Activated CD4-positive, alpha-beta memory T cell treated with anti-CD3 and anti-CD28 coated beads for 36 hours (primary cell): ENCODE results near the gene RAI14. TPM values are rescaled to one million over a fixed set of nuclear protein-coding genes. Genes with fewer than 3 reads are reported as not detected.
"Not testable (repeated sequence)": the region's sequence is repeated elsewhere in the genome, so short reads cannot be mapped to it uniquely, and the experiment has no call there.

ENCODE experiments used
- CTCF ChIA-PET: fragments of 350-600 bp; sonication (Branson Sonifier 250); formaldehyde crosslinking; loops from one replicate; lab custom pipeline; 2021; ENCODE audit warnings: antibody characterized with exemption, inconsistent platforms; lab: Charles Lee
- POLR2A ChIA-PET: fragments of 350-600 bp; sonication (Branson Sonifier 250); formaldehyde crosslinking; loops from one replicate; lab custom pipeline; 2021; ENCODE audit warnings: antibody characterized with exemption; lab: Charles Lee
- DNase-seq: peaks from one replicate; pipeline ENCODE4 v3.0.0-alpha.2; 2020
- H3K27ac Mint-ChIP-seq: one replicate; pipeline ENCODE4 v1.8.0; 2021; ENCODE audit warnings: mixed read lengths
- H3K27me3 Mint-ChIP-seq: one replicate; pipeline ENCODE4 v1.8.0; 2021; ENCODE audit warnings: mixed read lengths
- H3K36me3 Mint-ChIP-seq: one replicate; pipeline ENCODE4 v1.8.0; 2021; ENCODE audit warnings: mixed read lengths
- H3K4me1 Mint-ChIP-seq: one replicate; pipeline ENCODE4 v1.8.0; 2021; ENCODE audit warnings: low read depth, mixed read lengths
- H3K4me3 Mint-ChIP-seq: one replicate; pipeline ENCODE4 v1.8.0; 2021; ENCODE audit warnings: mild to moderate bottlenecking, mixed read lengths
- H3K9me3 Mint-ChIP-seq: one replicate; pipeline ENCODE4 v1.8.0; 2021; ENCODE audit warnings: mixed read lengths
- intact Hi-C: fragments of 100-400 bp; cut with micrococcal nuclease; formaldehyde crosslinking; loops from one replicate; pipeline ENCODE4 v1.15.1; 2023
- total RNA-seq, 2 experiments: library from RNA; stranded (reverse); gene quantifications; one replicate each; pipeline ENCODE4 v1.2.3, GENCODE V29; 2021

RAI14 gene
- total RNA-seq, 2 experiments from 2014 or later, result 3.9 to 5.4 TPM

- no peak for DNase-seq
- H3K27ac Mint-ChIP-seq, result no peak overlapping the region
- ChIA-PET POLR2A (no interaction called here), CTCF (no interaction called here)
- H3K9me3 Mint-ChIP-seq, result no peaks in the 10 kb centered on the region
- intact Hi-C loops, result no loop called here
- no peak overlapping the region for H3K4me3 Mint-ChIP-seq
- H3K27me3 Mint-ChIP-seq, result peaks cover 2% of the 10 kb centered on the region
- H3K4me1 Mint-ChIP-seq, result no peaks in the 10 kb centered on the region
- H3K36me3 Mint-ChIP-seq, result no peaks in the 10 kb centered on the region
Measured at GRCh38 chr5:34811706-34812105, 155.6 kb downstream of the RAI14 start.

DNA sequence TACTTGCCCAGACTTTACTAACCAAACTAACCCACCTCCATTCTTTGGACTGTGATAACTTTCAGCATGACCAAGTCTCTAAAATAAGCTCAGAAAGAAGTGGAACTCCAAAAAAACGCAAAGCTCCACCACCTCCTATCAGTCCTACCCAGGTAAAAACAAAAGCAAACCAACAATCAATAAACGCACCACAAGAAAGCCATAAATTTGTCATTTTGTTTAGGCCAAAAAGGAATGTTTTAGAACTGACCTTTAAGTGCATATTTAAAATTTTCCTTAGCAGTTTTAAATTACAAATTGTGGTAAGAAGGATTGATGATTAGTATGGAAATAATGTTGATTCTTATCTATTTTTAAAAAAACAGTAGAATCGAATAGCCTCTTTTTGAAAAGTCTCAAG lies 157.4 kb downstream of the RAI14 start:
- H3K9me3 Mint-ChIP-seq, result no peaks in the 10 kb centered on the region
- CTCF ChIA-PET, result no interaction called here
- no peak overlapping the region for H3K4me3 Mint-ChIP-seq
- no peak for DNase-seq
- no peaks in the 10 kb centered on the region for H3K4me1 Mint-ChIP-seq
- H3K36me3 Mint-ChIP-seq, result no peaks in the 10 kb centered on the region
- POLR2A ChIA-PET, result no interaction called here
- intact Hi-C loops, result no loop called here
- no peak overlapping the region for H3K27ac Mint-ChIP-seq
- peaks cover 2% of the 10 kb centered on the region for H3K27me3 Mint-ChIP-seq

GRCh38 chr5:34817558-34818351 lies 161.6 kb downstream of the RAI14 start:
- ChIA-PET CTCF (no interaction called here), POLR2A (no interaction called here)
- Mint-ChIP-seq H3K27me3 (peaks cover 2% of the 10 kb centered on the region), H3K36me3 (no peaks in the 10 kb centered on the region), H3K9me3 (no peaks in the 10 kb centered on the region), H3K4me3 (no peak overlapping the region), H3K27ac (no peak overlapping the region), H3K4me1 (no peaks in the 10 kb centered on the region)
- no peak for DNase-seq
- intact Hi-C loops, result no loop called here

GRCh38 chr5:34818717-34819116 lies 162.6 kb downstream of the RAI14 start:
- Mint-ChIP-seq H3K27me3 (peaks cover 2% of the 10 kb centered on the region), H3K9me3 (no peaks in the 10 kb centered on the region), H3K27ac (no peak overlapping the region), H3K4me3 (no peak overlapping the region), H3K4me1 (no peaks in the 10 kb centered on the region), H3K36me3 (peaks cover 4% of the 10 kb centered on the region)
- intact Hi-C loops, result no loop called here
- DNase-seq, result no peak
- POLR2A ChIA-PET, result no interaction called here
- CTCF ChIA-PET, result no interaction called here

DNA sequence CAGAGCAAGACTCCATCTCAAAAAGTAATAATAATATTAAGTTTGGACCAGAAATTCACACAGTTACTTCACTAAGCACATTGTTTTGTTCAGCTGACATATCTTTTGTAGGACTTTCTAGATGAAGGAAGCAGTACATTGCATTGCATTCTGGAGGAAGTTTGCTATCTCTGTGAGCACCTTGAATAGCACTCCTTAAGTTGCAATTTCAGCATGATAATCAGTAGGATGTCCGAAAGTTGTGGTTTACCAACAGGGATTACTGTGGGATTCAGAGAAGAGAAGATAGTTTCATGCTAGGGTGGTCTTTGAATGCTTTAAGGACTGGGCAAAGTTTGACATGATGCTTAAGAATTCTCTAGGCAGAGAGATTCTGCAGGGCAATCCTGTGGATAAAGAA lies 164.5 kb downstream of the RAI14 start:
- no peaks in the 10 kb centered on the region for H3K27me3 Mint-ChIP-seq
- no peak overlapping the region for H3K27ac Mint-ChIP-seq
- H3K36me3 Mint-ChIP-seq, result peaks cover 4% of the 10 kb centered on the region
- no peaks in the 10 kb centered on the region for H3K9me3 Mint-ChIP-seq
- CTCF ChIA-PET, result no interaction called here
- no peak overlapping the region for H3K4me3 Mint-ChIP-seq
- POLR2A ChIA-PET, result no interaction called here
- no peak for DNase-seq
- intact Hi-C loops, result no loop called here
- no peaks in the 10 kb centered on the region for H3K4me1 Mint-ChIP-seq

- H3K27me3 Mint-ChIP-seq, result peaks cover 1% of the 10 kb centered on the region
- no peaks in the 10 kb centered on the region for H3K9me3 Mint-ChIP-seq
- H3K4me1 Mint-ChIP-seq, result no peaks in the 10 kb centered on the region
- intact Hi-C loops, result no loop called here
- H3K27ac Mint-ChIP-seq, result no peak overlapping the region
- ChIA-PET POLR2A (no interaction called here), CTCF (no interaction called here)
- peaks cover 4% of the 10 kb centered on the region for H3K36me3 Mint-ChIP-seq
- DNase-seq, result no peak
- H3K4me3 Mint-ChIP-seq, result no peak overlapping the region
Measured at GRCh38 chr5:34822956-34823715, 167.0 kb downstream of the RAI14 start.

- peaks cover 1% of the 10 kb centered on the region for H3K27me3 Mint-ChIP-seq
Measured at GRCh38 chr5:34826347-34826746, 170.2 kb downstream of the RAI14 start.

GRCh38 chr5:34827588-34828506 lies 171.7 kb downstream of the RAI14 start:
- no peak for DNase-seq
- CTCF ChIA-PET, result interaction anchor here (1.1 kb wide), 1 partner anchor 70 kb away, joined by 3 read pairs; no protein-coding TSS in a partner anchor
- no peak overlapping the region for H3K4me3 Mint-ChIP-seq
- H3K9me3 Mint-ChIP-seq, result no peaks in the 10 kb centered on the region
- H3K36me3 Mint-ChIP-seq, result peaks cover 4% of the 10 kb centered on the region
- H3K27ac Mint-ChIP-seq, result no peak overlapping the region
- H3K4me1 Mint-ChIP-seq, result no peaks in the 10 kb centered on the region
- intact Hi-C loops, result no loop called here
- H3K27me3 Mint-ChIP-seq, result peaks cover 1% of the 10 kb centered on the region
- POLR2A ChIA-PET, result interaction anchor here (1.5 kb wide), 1 partner anchor 11 kb away, joined by 4 read pairs; the partner anchor contains the start of gene TTC23L

More at GRCh38 chr5:34826347-34826746, 170.2 kb downstream of the RAI14 start:
- Mint-ChIP-seq H3K4me3 (no peak overlapping the region), H3K4me1 (no peaks in the 10 kb centered on the region), H3K9me3 (no peaks in the 10 kb centered on the region), H3K36me3 (peaks cover 4% of the 10 kb centered on the region), H3K27ac (no peak overlapping the region)
- ChIA-PET POLR2A (no interaction called here), CTCF (no interaction called here)
- no peak for DNase-seq
- intact Hi-C loops, result no loop called here

DNA sequence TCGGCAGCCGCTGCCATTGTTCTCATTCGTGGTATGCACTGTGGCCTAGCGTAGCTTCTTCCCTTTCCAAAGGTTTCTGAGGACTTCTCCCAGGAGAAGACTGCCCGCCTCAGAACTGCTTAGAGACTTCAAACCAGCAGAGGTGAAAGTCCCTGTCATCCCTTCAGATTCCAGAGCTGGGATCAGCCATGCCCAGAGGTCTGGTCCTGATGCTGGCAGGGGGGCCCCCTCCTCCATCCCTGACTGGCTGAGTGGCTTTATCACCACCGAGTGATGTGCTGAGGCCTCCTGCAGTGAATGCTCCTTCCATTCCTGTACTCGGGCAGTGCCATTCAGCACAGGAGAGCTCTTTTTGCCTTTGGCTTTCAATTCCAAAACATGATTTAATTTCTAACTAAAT lies 174.7 kb downstream of the RAI14 start:
- DNase-seq, CTCF ChIA-PET, POLR2A ChIA-PET, H3K4me3 Mint-ChIP-seq, H3K4me1 Mint-ChIP-seq, H3K27ac Mint-ChIP-seq, H3K27me3 Mint-ChIP-seq, H3K36me3 Mint-ChIP-seq, H3K9me3 Mint-ChIP-seq: not testable (repeated sequence)
- intact Hi-C loops, result loop anchor here (10.0 kb wide), 1 partner anchor 346 kb away; no protein-coding TSS in a partner anchor

DNA sequence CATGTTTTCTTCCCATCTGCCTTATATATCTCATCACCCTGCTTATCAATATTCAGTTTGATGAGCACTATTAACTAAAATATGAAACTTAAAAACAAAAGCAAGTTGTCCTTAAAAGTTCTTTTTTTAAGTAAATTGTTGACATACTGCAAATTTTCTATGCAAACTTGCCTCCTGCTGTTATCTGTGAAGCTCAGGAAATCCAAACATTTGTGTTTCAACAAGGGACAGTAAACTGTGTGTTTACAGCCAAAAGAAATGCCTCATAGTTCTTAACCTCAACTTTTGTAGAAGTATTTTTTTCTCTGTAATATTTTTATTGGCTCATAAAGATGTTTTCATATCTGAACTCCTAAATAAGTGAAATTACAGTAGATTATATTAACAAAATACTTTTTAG lies 175.2 kb downstream of the RAI14 start:
- ChIA-PET POLR2A (no interaction called here), CTCF (no interaction called here)
- Mint-ChIP-seq H3K4me3 (no peak overlapping the region), H3K27me3 (no peaks in the 10 kb centered on the region), H3K27ac (no peak overlapping the region), H3K9me3 (no peaks in the 10 kb centered on the region), H3K4me1 (no peaks in the 10 kb centered on the region), H3K36me3 (no peaks in the 10 kb centered on the region)
- intact Hi-C loops, result loop anchor here (10.0 kb wide), 1 partner anchor 347 kb away; no protein-coding TSS in a partner anchor
- DNase-seq, result no peak

- H3K4me1 Mint-ChIP-seq, result no peaks in the 10 kb centered on the region
- no peak for DNase-seq
- POLR2A ChIA-PET, result no interaction called here
- H3K27ac Mint-ChIP-seq, result no peak overlapping the region
- H3K4me3 Mint-ChIP-seq, result no peak overlapping the region
- no peaks in the 10 kb centered on the region for H3K27me3 Mint-ChIP-seq
- no peaks in the 10 kb centered on the region for H3K9me3 Mint-ChIP-seq
- H3K36me3 Mint-ChIP-seq, result no peaks in the 10 kb centered on the region
- intact Hi-C loops, result loop anchor here (10.0 kb wide), 1 partner anchor 348 kb away; no protein-coding TSS in a partner anchor
- CTCF ChIA-PET, result no interaction called here
Measured at GRCh38 chr5:34832568-34832967, 176.4 kb downstream of the RAI14 start.

DNA sequence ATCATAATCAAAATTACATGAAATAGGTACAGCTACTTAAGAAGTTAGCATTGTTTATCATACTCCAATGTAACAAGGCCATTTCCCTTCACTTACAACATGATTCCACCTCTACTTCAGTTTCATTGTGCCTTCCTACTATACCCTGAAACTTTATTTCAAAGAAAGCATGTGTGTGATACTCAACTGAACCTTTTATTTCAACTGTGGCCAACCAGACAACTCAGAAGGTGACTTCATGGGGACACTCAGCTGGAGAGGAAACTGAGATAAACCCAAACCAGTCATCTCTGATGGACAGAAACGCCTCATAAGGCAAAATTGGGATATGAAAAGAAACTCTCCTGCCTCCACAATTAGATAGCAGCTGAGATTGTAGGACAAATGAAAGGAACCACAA lies 177.0 kb downstream of the RAI14 start:
- Mint-ChIP-seq H3K27ac (no peak overlapping the region), H3K4me1 (peaks cover under 1% of the 10 kb centered on the region), H3K27me3 (no peaks in the 10 kb centered on the region), H3K36me3 (no peaks in the 10 kb centered on the region), H3K9me3 (no peaks in the 10 kb centered on the region), H3K4me3 (no peak overlapping the region)
- ChIA-PET POLR2A (no interaction called here), CTCF (no interaction called here)
- intact Hi-C loops, result loop anchor here (10.0 kb wide), 1 partner anchor 348 kb away; no protein-coding TSS in a partner anchor
- no peak for DNase-seq
